Neural cell (in vitro differentiated cells): Measurements from ENCODE around the gene SNX20. TPM values are rescaled to one million over a fixed set of nuclear protein-coding genes. Genes with fewer than 3 reads are reported as not detected.

Experiments used
- H2AFZ ChIP-seq: fragments of 200-600, 300-800 bp; sonication (generic), shearing (Covaris generic); 2 replicates; pipeline ENCODE4 v1.6.0; 2014; ENCODE audit warnings: low read depth, mild to moderate bottlenecking, antibody characterized with exemption, low read length, moderate library complexity
- H3F3A ChIP-seq: fragments of 200-600 bp; shearing (Covaris generic); 2 replicates; pipeline ENCODE4 v1.6.1; 2016; ENCODE audit warnings: mild to moderate bottlenecking, moderate library complexity, mixed read lengths, antibody characterized with exemption, low read length; ENCODE audit not compliant: insufficient read depth, poor library complexity, severe bottlenecking
- H3K27ac ChIP-seq: fragments of 200-600, 300-800 bp; sonication (generic), shearing (Covaris generic); 2 replicates; pipeline ENCODE4 v1.5.1; 2014; ENCODE audit warnings: mild to moderate bottlenecking, low read length, moderate library complexity
- H3K27me3 ChIP-seq: fragments of 300-800, 200-600 bp; sonication (generic), shearing (Covaris generic); 2 replicates; pipeline ENCODE4 v1.6.0; 2014; ENCODE audit warnings: mild to moderate bottlenecking, low read depth, low read length, moderate library complexity; ENCODE audit not compliant: insufficient read depth
- H3K36me3 ChIP-seq: fragments of 300-800, 200-600 bp; sonication (generic), shearing (Covaris generic); 2 replicates; pipeline ENCODE4 v1.5.1; 2014; ENCODE audit warnings: mild to moderate bottlenecking, antibody characterized with exemption, low read length, moderate library complexity; ENCODE audit not compliant: insufficient read depth
- H3K4me2 ChIP-seq: fragments of 300-800, 200-600 bp; sonication (generic), shearing (Covaris generic); 2 replicates; pipeline ENCODE4 v1.6.0; 2014; ENCODE audit warnings: mild to moderate bottlenecking, low read length
- H3K4me3 ChIP-seq: fragments of 300-800, 200-600 bp; sonication (generic), shearing (Covaris generic); 2 replicates; pipeline ENCODE4 v1.5.1; 2014; ENCODE audit warnings: mild to moderate bottlenecking, low read length, moderate library complexity
- H3K79me2 ChIP-seq: fragments of 200-600 bp; shearing (Covaris generic); replicated peaks from 2 replicates; pipeline ENCODE4 v1.6.0; 2014; ENCODE audit warnings: mild to moderate bottlenecking, low read length, moderate library complexity; ENCODE audit not compliant: insufficient read depth
- H3K9ac ChIP-seq: fragments of 300-800, 200-600 bp; sonication (generic), shearing (Covaris generic); 2 replicates; pipeline ENCODE4 v1.6.1; 2016; ENCODE audit warnings: mild to moderate bottlenecking, low read length, mixed read lengths
- H3K9me2 ChIP-seq: fragments of 200-600 bp; shearing (Covaris generic); 2 replicates; pipeline ENCODE4 v1.6.1; 2016; ENCODE audit warnings: mild to moderate bottlenecking, low read length, mixed read lengths; ENCODE audit not compliant: insufficient read depth
- H3K9me3 ChIP-seq: fragments of 200-600, 300-800 bp; sonication (generic), shearing (Covaris generic); 2 replicates; pipeline ENCODE4 v1.6.1; 2016; ENCODE audit warnings: mild to moderate bottlenecking, mixed run types, low read length, moderate library complexity, mixed read lengths
- H4K20me1 ChIP-seq: fragments of 200-600 bp; shearing (Covaris generic); 2 replicates; pipeline ENCODE4 v1.6.1; 2016; ENCODE audit warnings: mild to moderate bottlenecking, mixed run types; ENCODE audit not compliant: insufficient read depth
- CTCF ChIP-seq: fragments of 450-650 bp; IDR thresholded peaks from 2 replicates; pipeline ENCODE4 v1.5.1; 2014; ENCODE audit warnings: antibody characterized with exemption, mild to moderate bottlenecking, moderate library complexity; ENCODE audit not compliant: poor library complexity, severe bottlenecking
- EP300 ChIP-seq: fragments of 450-650 bp; conservative IDR thresholded peaks from 2 replicates; pipeline ENCODE4 v1.6.1; 2014; ENCODE audit warnings: antibody characterized with exemption, mild to moderate bottlenecking, moderate library complexity; ENCODE audit not compliant: poor library complexity, severe bottlenecking
- EZH2 ChIP-seq: fragments of 200-600, 300-800 bp; shearing (Covaris generic), sonication (generic); IDR thresholded peaks from 2 replicates; pipeline ENCODE4 v1.6.1; 2014; ENCODE audit warnings: antibody characterized with exemption, low read length, borderline replicate concordance, mild to moderate bottlenecking; ENCODE audit not compliant: insufficient read depth, poor library complexity, severe bottlenecking
- MXI1 ChIP-seq: fragments of 450-650 bp; conservative IDR thresholded peaks from 2 replicates; pipeline ENCODE4 v1.6.1; 2014; ENCODE audit warnings: antibody characterized with exemption, mild to moderate bottlenecking; ENCODE audit not compliant: poor library complexity, severe bottlenecking
- RAD21 ChIP-seq: fragments of 450-650 bp; conservative IDR thresholded peaks from 2 replicates; pipeline ENCODE4 v1.6.1; 2014; ENCODE audit warnings: antibody characterized with exemption, mild to moderate bottlenecking, moderate library complexity
- SMC3 ChIP-seq: fragments of 450-650 bp; conservative IDR thresholded peaks from 2 replicates; pipeline ENCODE4 v1.6.1; 2014; ENCODE audit warnings: antibody characterized with exemption, mild to moderate bottlenecking, moderate library complexity; ENCODE audit not compliant: poor library complexity
- TAF1 ChIP-seq: IDR thresholded peaks from 2 replicates; pipeline ENCODE4 v1.6.1; 2012; ENCODE audit warnings: low read depth
- polyA plus RNA-seq: library from polyadenylated mRNA; depleted of rRNA; stranded (reverse); fragments of >200 nt; gene quantifications from 2 replicates; pipeline ENCODE4 v1.2.3, GENCODE V29; 2014
- TF ChIP-seq, protein P1 (sequence below): IDR thresholded peaks from 2 replicates; pipeline ENCODE4 v1.6.1; 2012; ENCODE audit warnings: borderline replicate concordance

SNX20 gene
- polyA plus RNA-seq, 1 donor from 2014 or later = not detected

- H3K9ac ChIP-seq = no peak overlapping the region
- H2AFZ ChIP-seq = no peak overlapping the region
- H3K79me2 ChIP-seq = no peaks in the 10 kb centered on the region
- TF ChIP-seq MXI1 (no peak), EZH2 (no peak), RAD21 (no peak), TAF1 (no peak), CTCF (no peak), EP300 (no peak)
- TF ChIP-seq, protein P1, sequence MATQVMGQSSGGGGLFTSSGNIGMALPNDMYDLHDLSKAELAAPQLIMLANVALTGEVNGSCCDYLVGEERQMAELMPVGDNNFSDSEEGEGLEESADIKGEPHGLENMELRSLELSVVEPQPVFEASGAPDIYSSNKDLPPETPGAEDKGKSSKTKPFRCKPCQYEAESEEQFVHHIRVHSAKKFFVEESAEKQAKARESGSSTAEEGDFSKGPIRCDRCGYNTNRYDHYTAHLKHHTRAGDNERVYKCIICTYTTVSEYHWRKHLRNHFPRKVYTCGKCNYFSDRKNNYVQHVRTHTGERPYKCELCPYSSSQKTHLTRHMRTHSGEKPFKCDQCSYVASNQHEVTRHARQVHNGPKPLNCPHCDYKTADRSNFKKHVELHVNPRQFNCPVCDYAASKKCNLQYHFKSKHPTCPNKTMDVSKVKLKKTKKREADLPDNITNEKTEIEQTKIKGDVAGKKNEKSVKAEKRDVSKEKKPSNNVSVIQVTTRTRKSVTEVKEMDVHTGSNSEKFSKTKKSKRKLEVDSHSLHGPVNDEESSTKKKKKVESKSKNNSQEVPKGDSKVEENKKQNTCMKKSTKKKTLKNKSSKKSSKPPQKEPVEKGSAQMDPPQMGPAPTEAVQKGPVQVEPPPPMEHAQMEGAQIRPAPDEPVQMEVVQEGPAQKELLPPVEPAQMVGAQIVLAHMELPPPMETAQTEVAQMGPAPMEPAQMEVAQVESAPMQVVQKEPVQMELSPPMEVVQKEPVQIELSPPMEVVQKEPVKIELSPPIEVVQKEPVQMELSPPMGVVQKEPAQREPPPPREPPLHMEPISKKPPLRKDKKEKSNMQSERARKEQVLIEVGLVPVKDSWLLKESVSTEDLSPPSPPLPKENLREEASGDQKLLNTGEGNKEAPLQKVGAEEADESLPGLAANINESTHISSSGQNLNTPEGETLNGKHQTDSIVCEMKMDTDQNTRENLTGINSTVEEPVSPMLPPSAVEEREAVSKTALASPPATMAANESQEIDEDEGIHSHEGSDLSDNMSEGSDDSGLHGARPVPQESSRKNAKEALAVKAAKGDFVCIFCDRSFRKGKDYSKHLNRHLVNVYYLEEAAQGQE = no peak
- no peaks in the 10 kb centered on the region for H4K20me1 ChIP-seq
- H3K9me2 ChIP-seq = no peaks in the 10 kb centered on the region
- H3F3A ChIP-seq = no peaks in the 10 kb centered on the region
- peaks cover 17% of the 10 kb centered on the region for H3K27me3 ChIP-seq
- H3K4me2 ChIP-seq = no peak overlapping the region
- no peaks in the 10 kb centered on the region for H3K36me3 ChIP-seq
- no peak overlapping the region for H3K4me3 ChIP-seq
- H3K9me3 ChIP-seq = no peaks in the 10 kb centered on the region
- H3K27ac ChIP-seq = no peak overlapping the region
These were observed 9.1 kb upstream of the SNX20 start for GRCh38 chr16:50690177-50690576.

DNA sequence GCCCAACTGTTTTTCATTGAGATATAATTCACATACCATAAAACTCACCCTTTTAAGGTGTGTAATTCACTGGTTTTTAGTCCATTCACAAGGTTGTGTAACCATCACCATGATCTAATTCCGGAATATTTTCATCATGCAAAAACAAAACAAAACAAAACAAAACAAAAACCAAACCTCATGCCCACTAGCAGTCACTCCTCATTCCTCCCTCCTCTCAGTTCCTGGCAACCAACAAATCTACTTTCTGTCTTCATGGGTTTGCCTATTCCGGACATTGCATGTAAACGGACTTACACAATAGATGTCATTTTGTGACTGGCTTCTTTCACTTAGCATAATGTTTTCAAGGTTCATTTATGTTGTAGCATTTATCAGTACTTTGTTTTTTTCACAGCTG lies 7.8 kb upstream of the SNX20 start:
- TF ChIP-seq, protein P1 = no peak
- no peak for TF ChIP-seq SMC3
- H3K79me2 ChIP-seq = no peaks in the 10 kb centered on the region
- H3K9me3 ChIP-seq = no peaks in the 10 kb centered on the region
- H3K4me3 ChIP-seq = no peak overlapping the region
- no peaks in the 10 kb centered on the region for H4K20me1 ChIP-seq
- H3K9ac ChIP-seq = no peak overlapping the region
- no peak overlapping the region for H3K4me2 ChIP-seq
- H3K36me3 ChIP-seq = no peaks in the 10 kb centered on the region
- H3K9me2 ChIP-seq = no peaks in the 10 kb centered on the region
- H3K27me3 ChIP-seq = peaks cover 11% of the 10 kb centered on the region
- no peaks in the 10 kb centered on the region for H3F3A ChIP-seq
- no peak overlapping the region for H3K27ac ChIP-seq
- no peak overlapping the region for H2AFZ ChIP-seq
